A204.1 (cell line): ENCODE measurements around the gene CYP51A1.
"Not testable (repeated sequence)": the region's sequence is repeated elsewhere in the genome, so short reads cannot be mapped to it uniquely, and the experiment has no call there.

Experiments
- FAIRE-seq: peaks from 2 replicates; lab custom pipeline; 2012; peaks lifted over from hg19 to GRCh38; lab: Jason Lieb, UNC

CYP51A1 gene

DNA sequence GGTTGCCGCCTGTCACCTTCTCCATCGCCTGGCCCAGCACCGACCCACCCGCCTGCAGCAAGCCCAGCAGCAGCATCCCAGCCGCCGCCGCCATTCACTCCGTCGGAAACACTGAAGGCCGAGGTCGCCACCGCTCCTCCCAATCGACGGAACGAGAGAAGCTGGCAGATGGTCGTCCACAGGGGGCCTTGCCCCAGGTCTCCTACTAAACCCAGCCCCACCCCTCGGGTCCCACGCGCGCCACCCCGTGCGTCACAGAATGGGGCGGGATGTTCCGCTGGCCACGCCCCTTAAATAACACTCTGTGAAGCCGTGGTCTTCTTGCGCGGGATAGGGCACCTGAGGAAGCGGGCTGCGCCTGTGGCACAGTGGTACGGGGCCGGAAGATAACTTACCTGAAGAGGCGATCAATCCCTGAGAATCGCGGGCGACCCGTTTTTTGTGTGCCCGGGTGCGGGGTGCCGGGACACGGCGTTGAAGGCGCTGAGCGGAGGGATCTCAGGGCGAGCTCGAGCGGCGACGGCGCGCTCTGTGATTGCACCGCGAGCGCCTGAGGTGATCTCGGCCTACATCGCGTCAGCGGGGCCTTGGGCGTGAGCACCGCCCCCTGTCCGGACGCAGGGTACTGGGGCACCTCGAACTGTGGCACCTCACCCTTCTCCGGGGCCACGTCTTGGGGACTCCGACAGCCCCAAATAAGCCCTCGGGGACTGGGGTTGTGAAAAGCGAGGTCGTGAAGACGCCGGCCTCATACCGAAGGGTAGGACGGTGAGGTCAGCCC, at the start of gene CYP51A1:
TSS of gene CYP51A1 (minus strand) at position 207 of the 781 bp plus-strand sequence. CDS start at position 94, 113 bp downstream.
- FAIRE-seq = no peak

DNA sequence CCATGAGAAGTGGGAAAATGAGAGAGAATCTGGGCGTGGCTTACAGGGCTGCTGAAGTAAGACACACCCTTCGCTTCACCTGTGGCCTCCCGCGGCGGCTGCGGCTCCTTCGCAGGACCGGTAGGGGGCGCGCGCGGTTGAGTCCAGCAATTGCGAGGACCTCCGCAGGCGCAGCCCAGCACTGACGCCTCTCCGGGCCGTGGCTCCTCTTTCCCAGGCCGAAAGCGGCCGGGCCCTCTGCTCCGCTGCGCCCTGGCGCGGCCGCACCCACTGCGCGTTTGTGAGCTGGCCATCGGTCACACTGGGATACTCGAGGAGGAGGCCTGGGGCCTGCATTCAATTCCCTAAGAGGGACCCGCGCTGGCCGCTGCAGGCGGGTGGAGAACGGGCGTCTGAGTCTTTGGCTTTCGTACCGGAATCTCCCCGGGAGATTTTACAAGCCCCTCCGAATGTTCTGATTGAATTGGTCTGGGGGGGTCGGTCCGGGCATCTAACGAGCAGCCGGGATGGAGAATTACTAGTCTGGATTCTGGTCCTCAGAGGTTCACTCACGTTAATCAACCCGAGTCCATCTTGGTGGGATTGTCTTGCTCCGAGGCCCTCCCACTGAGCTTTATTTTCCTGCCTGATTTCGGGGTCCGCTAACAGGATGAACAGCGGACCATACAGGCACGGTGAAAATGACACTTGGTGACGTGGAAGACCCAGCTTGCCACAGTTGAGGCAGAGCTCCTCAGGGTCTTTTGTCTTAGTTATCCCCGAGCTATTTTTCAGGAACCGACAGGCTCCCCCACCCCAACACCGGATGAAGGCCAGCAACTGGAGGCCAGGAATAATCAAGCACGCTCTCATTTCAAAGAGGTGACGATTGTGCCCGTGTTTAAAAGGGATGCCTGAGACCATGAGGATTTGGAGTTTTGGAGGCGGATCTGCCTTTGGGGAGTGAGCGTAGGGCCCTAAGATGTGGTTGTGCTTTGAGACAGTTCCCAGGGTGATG, 44.9 kb upstream of the CYP51A1 start, which contains the start of gene LRRD1:
TSS of gene LRRD1 (minus strand) at position 215 of the 997 bp plus-strand sequence. CDS start 13,940 bp downstream, outside the sequence.
- FAIRE-seq = no peak

DNA sequence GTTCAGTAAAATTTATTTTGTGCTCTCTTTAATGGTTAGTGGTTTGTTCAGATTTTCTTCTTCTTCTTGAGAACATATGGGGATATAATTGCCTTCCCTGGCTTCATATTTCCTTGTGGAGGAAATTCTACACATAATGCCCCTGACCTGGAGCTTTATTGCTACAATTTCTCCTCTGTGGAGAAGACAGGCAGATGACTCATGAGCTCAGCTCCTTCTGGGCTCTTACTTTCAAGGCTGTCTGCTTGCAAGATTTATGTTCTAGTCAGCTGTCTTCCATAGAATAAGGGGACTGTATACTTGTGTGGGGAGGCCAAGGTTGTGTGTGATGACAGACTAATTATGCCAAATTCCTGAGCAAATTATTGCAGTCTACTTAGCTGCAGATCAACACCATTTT, 43.1 kb upstream of the CYP51A1 start:
- no peak for FAIRE-seq

DNA sequence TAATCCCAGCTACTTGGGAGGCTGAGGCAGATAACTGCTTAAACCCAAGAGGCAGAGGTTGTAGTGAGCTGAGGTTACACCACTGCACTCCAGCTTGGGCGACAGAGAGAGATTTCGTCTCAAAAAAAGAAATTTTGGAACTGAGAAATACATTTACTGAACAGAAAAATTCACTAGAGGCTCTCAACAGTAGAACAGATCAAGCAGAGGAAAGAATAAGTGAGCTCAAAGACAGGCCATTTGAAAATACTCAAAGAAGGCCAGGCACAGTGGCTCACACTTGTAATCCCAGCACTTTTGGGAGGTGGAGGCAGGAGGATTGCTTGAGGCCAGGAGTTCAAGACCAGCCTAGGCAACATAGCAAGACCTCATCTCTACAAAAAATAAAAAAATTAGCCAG, 35.3 kb upstream of the CYP51A1 start:
- FAIRE-seq = not testable (repeated sequence)

DNA sequence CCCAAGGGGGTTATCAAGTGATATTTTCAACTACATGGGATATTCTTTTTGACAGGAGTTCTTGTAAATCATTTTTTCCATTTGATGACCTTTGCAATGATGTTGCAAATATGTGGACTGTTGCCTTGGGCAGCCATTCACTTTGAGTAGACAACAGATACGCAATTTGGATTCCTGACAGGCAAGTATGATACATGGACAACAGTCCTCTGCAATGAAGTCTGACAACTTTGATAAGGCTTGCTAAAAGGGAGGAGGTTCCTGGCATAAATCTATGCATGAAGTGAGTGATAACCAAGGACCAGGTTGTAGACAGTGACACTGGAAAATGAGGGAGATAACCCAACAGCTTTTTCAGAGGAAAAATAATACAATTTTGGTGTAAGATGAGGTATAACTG, 27.0 kb upstream of the CYP51A1 start:
- no peak for FAIRE-seq

DNA sequence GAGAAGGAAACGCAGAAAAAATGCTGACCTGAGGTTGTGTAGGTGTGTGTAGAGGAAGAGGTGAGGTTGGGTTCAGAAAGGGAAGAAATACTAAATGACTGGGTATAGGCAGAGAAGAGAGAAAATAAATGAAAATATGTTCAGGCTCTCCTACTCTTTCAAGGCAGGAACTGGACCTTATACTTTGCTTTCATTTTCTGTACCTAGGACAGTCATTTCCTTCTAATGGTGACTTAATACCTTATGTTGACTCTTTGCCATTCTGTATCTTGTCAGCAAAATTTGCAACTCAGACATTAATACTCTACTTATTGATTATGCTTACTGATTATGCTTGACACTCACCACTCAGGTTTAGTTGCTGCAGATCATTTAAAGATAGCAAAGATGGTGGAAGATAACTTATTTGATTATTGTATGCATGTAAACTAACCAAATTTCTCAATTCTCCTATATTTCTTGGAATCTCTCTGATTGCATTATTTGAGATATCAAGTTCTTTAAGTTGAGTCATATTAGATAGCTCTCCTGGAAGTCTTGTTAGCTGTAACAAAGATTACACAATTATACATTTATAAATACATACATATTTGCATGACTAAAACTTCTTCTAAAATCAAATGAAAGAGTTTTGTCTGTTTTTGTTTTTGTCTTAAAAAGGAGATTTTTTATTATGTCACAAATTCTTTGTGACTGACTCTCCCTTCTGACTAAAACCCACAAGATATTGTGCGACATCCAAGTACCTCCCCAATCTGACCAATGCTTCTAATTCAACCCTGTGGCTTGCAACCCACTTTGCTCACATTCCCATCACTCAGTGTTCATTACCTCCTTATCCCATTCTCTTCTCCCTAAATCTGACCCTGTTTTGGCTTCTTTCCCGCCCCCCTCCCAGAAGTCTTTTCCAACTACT, 24.6 kb upstream of the CYP51A1 start:
- FAIRE-seq = peak; percentile 14

DNA sequence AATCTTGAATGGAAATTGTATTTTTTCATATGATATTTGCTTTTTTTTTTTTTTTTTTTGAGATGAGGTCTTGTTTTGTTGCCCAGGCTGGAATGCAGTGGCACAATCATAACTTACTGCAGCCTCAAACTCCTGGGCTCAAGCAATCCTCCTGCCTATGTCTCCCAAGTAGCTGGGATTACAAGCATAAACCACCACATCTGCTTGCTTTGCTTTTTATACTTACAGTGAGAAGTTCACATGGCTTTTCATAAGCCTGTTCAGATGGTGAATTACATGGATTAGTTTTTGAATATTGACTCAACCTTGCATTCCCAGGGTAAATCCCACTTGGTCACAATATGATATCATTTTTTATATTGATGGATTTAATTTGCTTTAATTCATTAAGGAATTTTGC, 22.7 kb upstream of the CYP51A1 start:
- FAIRE-seq = no peak

DNA sequence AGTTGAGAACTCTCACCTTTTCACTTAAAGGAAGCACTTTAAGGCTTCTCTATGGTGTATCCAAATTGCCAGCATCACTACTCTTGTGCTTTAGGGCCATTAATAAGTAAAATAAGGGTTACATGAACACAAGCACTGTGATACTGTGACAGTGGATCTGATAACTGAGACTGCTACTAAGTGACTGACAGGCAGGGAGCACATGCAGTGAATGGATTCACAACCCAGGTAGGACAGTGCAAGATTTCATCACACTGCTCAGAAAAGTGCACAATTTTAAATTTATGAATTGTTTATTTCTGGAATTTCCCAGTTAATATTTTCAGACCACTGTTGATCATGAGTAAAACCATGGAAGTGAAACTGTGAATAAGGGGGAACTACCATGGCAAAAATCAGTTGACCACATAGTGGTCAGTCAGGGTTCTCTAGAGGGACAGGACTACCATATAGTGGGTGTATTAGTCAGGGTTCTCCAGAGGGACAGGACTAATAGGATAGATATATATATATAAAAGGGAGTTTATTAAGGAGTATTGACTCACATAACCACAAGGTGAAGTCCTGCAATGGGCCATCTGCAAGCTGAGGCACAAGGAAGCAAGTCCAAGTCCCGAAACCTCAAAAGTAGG, 20.9 kb upstream of the CYP51A1 start:
- FAIRE-seq = no peak

DNA sequence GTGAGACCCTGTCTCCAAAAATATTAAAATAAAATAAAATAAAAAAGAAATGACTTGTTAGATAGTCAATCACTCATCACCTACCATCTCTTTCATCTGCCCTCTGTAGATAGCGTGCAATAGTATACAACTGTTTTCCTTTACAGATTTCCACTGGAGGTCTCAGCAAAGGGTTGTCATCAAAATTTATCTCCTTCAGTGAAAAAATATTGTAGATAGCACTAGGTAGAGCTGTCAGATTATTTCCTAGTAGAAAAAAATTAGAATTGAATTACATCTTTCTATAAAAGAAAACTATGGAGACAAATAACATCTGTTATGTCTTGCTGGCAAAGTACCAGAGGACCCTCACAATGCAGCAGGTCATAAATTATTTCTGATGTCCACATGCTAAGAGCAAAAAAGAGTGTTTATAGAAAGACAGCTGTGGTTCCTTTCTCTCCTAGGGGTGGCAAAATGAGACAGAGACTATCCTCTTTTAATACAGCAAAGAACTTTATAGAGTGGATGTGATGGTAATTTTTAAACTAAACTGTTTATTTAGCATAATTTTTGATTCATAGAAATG, 16.3 kb upstream of the CYP51A1 start:
- no peak for FAIRE-seq

DNA sequence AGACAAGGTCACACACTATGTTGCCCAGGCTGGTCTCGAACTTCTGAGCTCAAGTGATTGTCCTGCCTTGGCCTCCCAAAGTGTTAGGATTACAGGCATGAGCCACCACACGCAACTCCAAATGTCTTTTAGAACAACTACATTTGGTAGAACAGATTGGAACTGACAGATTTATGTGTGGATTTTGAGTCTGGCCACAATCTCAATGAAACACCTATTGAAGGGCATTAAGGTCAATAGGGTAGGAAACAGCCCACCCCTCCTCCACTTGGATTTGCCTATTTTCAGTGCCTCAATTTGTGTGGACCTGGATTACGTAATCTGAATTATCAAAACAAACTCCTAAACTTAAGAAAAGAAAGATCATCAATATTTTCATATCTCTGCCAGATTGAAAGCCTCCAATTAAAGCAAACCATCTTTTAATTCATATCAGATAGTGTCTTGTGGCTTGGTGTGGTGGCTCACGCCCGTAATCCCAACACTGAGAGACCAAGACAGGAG, 15.5 kb upstream of the CYP51A1 start:
- no peak for FAIRE-seq

DNA sequence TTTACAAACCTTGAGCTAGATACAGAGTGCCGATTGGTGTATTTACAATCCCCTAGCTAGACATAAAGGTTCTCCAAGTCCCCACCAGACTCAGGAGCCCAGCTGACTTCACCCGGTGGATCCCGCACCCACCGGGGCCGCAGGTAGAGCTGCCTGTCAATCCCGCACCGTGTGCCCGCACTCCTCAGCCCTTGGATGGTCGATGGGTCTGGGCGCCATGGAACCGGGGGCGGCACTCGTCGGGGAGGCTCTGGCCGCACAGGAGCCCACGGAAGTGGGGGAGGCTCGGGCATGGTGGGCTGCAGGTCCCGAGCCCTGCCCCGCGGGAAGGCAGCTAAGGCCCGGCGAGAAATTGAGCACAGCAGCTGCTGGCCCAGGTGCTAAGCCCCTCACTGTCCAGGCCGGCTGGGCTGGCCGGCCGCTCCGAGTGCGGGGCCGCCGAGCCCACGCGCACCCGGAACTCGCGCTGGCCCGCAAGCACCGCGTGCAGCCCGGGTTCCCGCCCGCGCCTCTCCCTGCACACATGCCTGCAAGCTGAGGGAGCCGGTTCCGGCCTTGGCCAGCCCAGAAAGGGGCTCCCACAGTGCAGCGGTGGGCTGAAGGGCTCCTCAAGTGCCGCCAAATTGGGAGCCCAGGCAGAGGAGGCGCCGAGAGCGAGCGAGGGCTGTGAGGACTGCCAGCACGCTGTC, 9.1 kb upstream of the CYP51A1 start:
- FAIRE-seq = not testable (repeated sequence)

DNA sequence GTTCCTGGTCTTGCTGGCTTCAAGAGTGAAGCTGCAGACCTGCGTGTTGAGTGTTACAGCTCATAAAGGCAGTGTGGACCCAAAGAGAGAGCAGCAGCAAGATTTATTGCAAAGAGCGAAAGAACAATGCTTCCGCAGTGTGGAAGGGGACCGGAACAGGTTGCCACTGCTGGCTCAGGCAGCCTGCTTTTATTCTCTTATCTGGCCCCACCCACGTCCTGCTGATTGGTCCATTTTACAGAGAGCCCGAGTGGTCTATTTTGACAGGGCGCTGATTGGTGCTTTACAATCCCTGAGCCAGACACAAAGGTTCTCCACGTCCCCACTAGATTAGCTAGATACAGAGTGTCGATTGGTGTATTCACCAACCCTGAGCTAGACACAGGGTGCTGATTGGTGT, 8.5 kb upstream of the CYP51A1 start:
- not testable (repeated sequence) for FAIRE-seq

DNA sequence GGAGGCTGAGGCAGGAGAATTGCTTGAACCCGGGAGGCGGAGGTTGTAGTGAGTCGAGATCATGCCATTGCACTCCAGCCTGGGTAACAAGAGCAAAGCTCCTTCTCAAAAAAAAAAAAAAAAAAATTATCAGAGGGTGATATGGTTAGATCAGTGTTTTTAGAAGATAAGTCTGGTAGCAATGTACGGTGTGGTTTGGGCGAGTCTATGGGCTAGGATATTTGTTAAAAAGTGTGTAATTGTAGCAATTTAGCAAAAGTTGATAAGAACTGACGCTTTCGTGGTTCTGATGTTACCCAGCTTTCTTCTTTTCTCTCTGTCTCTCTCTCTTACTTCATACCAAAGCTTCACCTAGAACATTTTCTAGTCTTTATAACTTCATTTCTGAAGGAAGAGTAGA, 6.9 kb upstream of the CYP51A1 start:
- FAIRE-seq = no peak

DNA sequence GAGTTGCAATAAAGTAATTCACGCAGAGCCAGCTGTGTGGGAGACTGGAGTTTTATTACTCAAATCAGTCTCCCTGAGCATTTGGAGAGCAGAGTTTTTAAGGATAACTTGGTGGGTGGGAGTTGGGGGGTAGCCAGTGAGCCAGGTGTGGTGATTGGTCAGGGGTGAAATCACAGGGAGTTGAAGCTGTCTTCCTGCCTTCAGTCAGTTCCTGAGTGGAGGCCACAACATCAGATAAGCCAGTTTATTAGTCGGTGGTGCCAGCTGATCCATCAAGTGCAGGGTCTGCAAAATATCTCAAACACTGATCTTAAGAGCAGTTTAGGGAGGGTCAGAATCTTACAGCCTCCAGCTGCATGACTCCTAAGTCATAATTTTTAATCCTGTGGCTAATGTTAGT, 3.3 kb upstream of the CYP51A1 start:
- no peak for FAIRE-seq

DNA sequence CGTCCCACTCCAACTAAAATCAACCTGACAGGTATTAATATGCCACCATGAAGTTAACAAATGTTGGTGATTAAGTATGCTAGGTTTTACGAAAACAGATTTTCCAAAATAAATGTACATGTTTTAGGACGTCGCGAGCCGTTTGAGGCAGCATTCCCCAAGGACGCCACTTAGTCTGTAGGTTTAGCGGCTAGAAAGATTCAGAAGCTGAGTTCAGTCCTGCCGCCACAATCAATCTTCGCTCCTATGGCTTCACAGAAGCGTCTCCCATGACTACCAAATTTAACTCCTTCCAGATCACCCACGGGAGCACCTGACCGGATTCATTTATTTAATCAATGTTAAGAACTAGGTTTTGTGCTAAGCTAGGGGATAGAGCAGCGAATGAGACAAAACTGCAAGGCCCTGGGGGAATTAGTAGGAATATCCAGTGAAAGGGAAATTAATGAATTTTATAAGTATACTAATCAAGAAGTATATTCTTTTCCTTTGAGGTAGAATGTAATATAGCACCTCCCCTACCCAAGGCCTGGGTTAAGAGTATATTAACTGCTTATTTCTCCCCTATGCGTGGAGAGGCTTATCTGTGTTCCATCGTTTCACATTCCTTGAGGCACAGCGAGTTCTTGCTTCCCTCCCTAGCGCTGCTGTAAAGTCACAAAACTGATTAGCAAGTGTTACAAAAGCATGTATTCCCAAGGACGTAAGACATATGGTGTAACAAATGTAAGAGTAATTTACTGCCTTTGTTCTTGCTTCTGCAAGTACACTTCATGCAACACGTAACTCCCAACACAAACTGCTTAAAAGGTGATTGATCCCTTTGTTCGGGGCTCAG, 994 bp upstream of the CYP51A1 start:
- no peak for FAIRE-seq

DNA sequence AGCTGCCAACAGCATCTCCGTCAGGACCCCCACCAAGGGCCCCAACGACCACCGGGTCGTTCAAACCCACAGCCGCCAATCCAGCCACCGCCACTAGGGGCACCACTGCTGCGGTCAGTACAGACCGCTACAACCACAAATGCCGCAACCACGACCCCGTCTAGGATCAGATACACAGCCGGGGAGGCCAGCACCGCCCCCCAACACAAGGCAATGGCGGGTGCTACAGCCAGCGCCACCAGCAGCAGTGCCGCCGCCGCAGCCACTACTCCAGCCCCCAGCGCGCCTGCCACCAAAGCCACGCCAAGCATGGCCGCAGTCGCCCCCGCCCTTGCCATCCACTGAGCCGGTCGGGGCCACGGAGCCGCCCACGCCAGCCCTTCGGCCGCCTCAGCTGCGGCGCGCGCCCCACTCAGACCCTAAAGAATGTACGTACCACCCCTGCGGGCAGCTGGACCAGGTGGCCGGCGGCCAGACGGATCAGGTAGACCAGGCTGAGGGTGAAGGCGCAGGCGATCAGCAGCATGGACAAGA, 473 bp downstream of the CYP51A1 start:
- FAIRE-seq = no peak

DNA sequence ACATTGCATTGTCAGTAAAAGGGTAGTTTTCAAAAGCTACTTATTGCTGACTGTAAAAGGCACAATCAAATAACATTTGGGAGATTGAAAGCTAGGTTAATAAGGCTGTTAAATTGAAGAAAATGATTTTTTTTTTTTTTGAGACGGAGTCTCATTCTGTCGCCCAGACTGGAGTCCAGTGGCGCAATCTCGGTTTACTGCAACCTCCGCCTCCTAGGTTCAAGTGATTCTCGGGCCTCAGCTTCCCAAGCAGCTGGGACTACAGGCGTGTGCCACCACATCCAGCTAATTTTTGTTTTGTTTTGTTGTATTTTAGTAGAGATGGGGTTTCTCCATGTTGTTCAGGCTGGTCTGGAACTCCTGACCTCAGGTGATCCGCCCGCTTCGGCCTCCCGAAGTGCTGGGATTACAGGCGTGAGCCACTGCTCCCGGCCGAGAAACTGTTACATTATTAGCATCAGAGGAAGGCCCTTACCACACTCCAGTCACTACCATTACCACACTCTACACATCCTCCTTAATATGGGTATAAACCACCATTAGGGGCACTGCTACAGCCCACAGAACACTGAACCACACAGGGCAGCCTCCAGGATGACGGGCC, 1.0 kb downstream of the CYP51A1 start:
- no peak for FAIRE-seq

DNA sequence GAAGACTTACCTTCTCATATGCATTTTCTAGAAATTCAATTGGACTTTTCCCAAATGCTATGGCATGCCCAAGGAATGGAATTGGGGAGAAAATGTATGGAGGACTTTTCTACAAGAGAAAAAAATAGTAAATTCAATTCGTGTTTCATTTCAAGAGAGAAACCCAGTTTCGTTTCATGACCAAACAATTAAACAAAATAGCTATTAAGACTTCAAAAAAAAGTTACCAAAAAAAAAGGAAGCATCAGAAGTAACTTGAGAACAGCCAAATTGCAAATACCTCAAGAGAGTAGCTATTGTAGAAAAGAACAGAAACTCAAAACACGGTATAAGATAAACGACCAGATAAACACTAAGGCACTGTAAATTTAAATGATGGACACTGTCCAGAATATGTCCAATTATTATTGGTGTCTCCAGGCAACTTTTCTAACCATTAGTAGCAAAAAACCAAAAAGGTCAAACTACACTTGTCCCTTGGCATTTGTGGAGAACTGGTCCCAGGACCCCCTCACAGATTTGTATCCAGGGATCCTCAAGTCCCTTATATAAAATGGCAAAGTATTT, 2.4 kb downstream of the CYP51A1 start:
- no peak for FAIRE-seq
